ENCODE results near the gene ONECUT2. TPM values are rescaled to one million over a fixed set of nuclear protein-coding genes. Genes with fewer than 3 reads are reported as not detected.

Gene ONECUT2
- total and polyA plus RNA-seq, 9 of the 15 experiments (the other 6 are each of a cell fraction or from before 2014, with no cell fraction given) = 0.27 to 2.5 (median 0.83) TPM

GRCh38 chr18:57519668-57520424, 84.7 kb downstream of the ONECUT2 start:
- H3K9me1 ChIP-seq (ENCODE audit: control insufficient read depth, insufficient read depth, low read length) = no peaks in the 10 kb centered on the region
- ATAC-seq = no peak
- peaks cover 3 to 4% of the 10 kb centered on the region in 2 experiments; a peak in 3 of 5 replicates for H3K4me1 ChIP-seq (replicated peaks in 1 of 2; ENCODE audit: control insufficient read depth in 2 of 2, insufficient read depth in 2 of 2, low read length in 2 of 2)
- H3K9ac ChIP-seq (ENCODE audit: insufficient read depth in 1 of 2, low read depth in 2 of 2, low read length in 2 of 2) = no peak overlapping the region
- no peak overlapping the region for H3K4me3 ChIP-seq
- H3K27ac ChIP-seq (ENCODE audit: extremely low read depth, low read depth, low read length) = no peak overlapping the region
- H3K27me3 ChIP-seq (ENCODE audit: control insufficient read depth in 2 of 2, insufficient read depth in 2 of 2, low read length in 2 of 2) = no peaks in the 10 kb centered on the region
- no peak overlapping the region for H3K4me2 ChIP-seq (ENCODE audit: insufficient read depth, low read length)
- no peaks in the 10 kb centered on the region for H3K79me2 ChIP-seq (ENCODE audit: control insufficient read depth, insufficient read depth, low read length)
- FAIRE-seq = no peak
- POLR2A ChIA-PET = interaction anchor here (0.6 kb wide), 1 partner anchor 970 kb away, joined by 3 read pairs; no protein-coding TSS in a partner anchor
- no peak overlapping the region for H2AFZ ChIP-seq (ENCODE audit: low read depth, low read length)
- H3K9me3 ChIP-seq (replicated peaks; ENCODE audit: control insufficient read depth, insufficient read depth, low read depth, low read length) = no peaks in the 10 kb centered on the region
- in situ Hi-C loops (cut with MboI) = no loop called here
- H4K20me1 ChIP-seq (replicated peaks; ENCODE audit: control insufficient read depth, insufficient read depth, low read length) = no peaks in the 10 kb centered on the region
- WGBS (ENCODE audit: insufficient coverage, low coverage, missing lambda C conversion rate) = 3% methylated on average over 6 of the region's 7 CpGs
- intact Hi-C loops (cut with micrococcal nuclease) = no loop called here
- DNase-seq (ENCODE audit: extremely low read depth in 1 of 4, low spot score in 3 of 4) = no peak
- CTCF ChIA-PET (ENCODE audit: low intra/inter-chr PET ratio) = no interaction called here
- H3K36me3 ChIP-seq (ENCODE audit: control insufficient read depth, insufficient read depth, low read length) = no peaks in the 10 kb centered on the region
- no TSS peak for BruUV-seq (replicated peaks)
- TF ChIP-seq ZNF174 (CRISPR knock-in tag; IDR thresholded peaks at IDR 0.05) = no peak
- no peak for TF ChIP-seq RBM17 (IDR thresholded peaks at IDR 0.05; ENCODE audit: borderline replicate concordance, low read depth, low read length)
- TF ChIP-seq ZNF507 (tag; conservative IDR thresholded peaks at IDR 0.05) = no peak
- TF ChIP-seq HNRNPH1 (optimal IDR thresholded peaks at IDR 0.05; ENCODE audit: low read depth, low read length) = no peak
- no peak for TF ChIP-seq TCFL5 (CRISPR knock-in tag; conservative IDR thresholded peaks at IDR 0.05)
- no peak for TF ChIP-seq CREM (IDR thresholded peaks at IDR 0.05; ENCODE audit: low read depth)
- TF ChIP-seq, protein P1, sequence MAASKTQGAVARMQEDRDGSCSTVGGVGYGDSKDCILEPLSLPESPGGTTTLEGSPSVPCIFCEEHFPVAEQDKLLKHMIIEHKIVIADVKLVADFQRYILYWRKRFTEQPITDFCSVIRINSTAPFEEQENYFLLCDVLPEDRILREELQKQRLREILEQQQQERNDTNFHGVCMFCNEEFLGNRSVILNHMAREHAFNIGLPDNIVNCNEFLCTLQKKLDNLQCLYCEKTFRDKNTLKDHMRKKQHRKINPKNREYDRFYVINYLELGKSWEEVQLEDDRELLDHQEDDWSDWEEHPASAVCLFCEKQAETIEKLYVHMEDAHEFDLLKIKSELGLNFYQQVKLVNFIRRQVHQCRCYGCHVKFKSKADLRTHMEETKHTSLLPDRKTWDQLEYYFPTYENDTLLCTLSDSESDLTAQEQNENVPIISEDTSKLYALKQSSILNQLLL (CRISPR knock-in tag; IDR thresholded peaks at IDR 0.05; ENCODE audit: borderline replicate concordance) = no peak
- TF ChIP-seq NFIC (IDR thresholded peaks at IDR 0.05) = no peak
- TF ChIP-seq ZNF609 (CRISPR knock-in tag; IDR thresholded peaks at IDR 0.05; ENCODE audit: borderline replicate concordance) = no peak
- TF ChIP-seq YY1 (IDR thresholded peaks at IDR 0.05; ENCODE audit: borderline replicate concordance in 1 of 3, control insufficient read depth in 1 of 3, extremely low read depth in 1 of 3, insufficient read depth in 3 of 3, insufficient read length in 1 of 3, insufficient replicate concordance in 2 of 3, low read depth in 1 of 3, low read length in 2 of 3) = no peak
- no peak for TF ChIP-seq ZNF780A (CRISPR knock-in tag; IDR thresholded peaks at IDR 0.05)
- TF ChIP-seq MNT (conservative IDR thresholded peaks at IDR 0.05) = no peak
- TF ChIP-seq ZBTB1 (CRISPR knock-in tag; IDR thresholded peaks at IDR 0.05; ENCODE audit: borderline replicate concordance, low read depth) = no peak
